GM19467 (cell line): Measurements from ENCODE around the gene ECE1.

Experiments
- ATAC-seq: cut with Tn5 transposase; IDR thresholded peaks from one replicate; pipeline ENCODE4 v1.9.1; 2021; ENCODE audit warnings: mild to moderate bottlenecking, moderate library complexity; ENCODE audit not compliant: unreplicated experiment

ECE1 gene

GRCh38 chr1:21269461-21270085 lies 20.7 kb downstream of the ECE1 start:
- ATAC-seq, result no peak

- no peak for ATAC-seq
Observed at GRCh38 chr1:21268281-21269239, 21.7 kb downstream of the ECE1 start.

DNA sequence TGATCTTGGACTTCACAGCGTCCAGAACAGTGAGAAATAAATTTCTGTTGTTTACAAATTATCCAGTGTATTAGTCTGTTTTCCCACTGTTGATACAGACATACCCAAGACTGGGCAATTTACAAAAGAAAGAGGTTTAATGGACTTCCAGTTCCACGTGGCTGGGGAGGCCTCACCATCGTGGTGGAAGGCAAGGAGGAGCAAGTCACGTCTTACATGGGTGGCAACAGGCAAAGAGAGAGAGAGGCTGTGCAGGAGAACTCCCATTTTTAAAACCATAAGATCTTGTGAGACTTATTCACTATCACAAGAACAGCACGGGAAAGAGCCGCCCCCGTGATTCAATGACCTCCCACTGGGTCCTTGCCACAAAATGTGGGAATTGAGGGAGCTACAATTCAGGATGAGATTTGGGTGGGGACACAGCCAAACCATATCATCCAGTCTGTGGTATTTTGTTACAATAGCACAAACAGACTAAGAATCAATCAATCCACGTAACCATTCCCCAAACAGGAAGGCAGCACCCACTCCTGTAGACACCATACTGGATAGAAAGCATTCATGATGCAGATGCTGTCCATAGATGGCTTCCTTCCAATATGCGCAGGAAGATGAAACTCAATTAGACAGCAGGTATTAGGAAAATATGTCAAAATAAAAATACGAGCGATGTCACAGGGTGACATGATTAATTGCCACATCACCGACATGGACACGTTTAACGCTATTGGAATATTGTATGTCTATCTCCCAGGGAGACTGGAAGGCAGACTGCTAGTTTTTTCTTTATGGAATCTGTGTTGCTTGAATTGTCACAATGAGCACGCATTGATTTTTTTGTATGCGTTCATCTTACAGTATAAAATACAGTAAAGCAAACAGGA lies 22.8 kb downstream of the ECE1 start:
- ATAC-seq, result no peak

DNA sequence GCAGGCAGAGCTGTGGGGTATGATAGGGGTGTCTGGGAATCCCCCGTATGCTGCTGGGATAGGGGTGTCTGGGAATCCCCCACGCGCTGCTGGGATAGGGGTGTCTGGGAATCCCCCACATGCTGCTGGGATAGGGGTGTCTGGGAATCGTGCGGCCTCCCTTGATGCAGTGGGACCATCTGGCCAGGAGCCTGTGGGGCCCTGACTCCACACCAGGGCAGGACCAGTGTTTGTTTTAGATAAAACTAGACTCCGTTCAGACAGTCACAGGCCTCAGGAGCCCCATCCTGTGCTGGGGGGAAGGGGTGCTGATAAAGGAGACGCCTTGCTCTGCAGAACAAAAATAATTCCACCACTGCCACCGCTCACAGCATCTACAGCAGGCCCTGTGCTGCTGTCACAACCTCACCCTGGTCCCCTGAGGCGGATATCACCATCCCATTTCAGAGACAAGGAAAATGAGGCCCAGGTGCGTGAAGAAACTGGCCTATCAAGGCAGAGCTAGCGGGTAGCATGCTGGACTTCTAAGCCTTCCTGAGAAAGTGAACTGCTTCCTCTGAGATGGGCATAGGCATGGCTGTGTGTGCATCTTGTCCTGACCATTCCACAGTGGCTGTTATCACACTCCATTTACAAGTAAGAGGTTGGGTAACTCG lies 24.0 kb downstream of the ECE1 start:
- ATAC-seq, result no peak

- ATAC-seq, result no peak
Observed at GRCh38 chr1:21265644-21266043, 24.6 kb downstream of the ECE1 start.

DNA sequence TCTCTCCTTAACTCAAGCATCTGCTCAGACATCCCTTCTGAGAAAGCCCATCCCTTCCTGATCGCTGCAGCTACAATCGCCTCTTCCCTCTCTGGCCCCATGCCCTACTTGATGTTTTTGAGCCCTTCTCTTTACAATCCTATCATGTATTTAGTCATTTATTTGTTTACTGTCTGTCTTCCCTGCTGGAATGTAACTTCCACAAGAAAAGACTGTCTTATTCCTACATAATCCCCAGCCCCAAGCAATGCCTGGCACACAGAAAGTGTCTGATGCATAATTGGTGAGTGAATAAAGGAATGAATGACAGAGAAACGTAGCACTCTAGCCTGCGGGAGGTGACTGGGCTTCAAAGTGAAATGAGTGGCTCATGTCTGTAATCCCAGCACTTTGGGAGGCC lies 25.4 kb downstream of the ECE1 start:
- ATAC-seq, result no peak

DNA sequence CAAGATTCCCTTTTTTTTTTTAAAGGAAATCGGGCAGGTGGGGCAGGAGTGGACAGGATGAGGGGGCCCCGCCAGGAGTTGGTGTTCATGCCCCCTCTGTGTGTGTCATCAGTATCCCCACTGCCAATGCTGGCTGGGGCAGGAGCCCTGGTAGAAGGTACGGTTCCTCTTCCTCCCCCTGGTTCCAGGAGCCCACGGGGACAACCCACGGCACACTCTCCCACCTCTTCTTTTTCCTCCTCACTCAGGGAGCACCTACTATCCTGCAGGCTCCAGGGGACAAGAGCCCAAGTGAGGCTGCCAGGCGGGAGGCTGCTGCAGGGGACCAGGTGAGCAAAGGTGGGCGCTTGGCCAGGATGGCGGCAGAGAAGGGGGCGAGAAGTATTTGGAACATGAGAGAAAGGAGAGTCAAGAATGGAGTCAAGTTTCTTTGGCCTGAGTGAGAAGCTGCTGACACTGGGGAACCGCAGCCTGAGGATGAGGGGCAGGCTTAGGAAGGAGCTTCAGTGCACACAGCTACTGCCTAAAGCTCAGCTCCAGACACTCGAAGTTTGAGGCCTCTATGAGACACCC lies 26.5 kb downstream of the ECE1 start:
- ATAC-seq, result no peak

GRCh38 chr1:21263052-21263429 lies 27.2 kb downstream of the ECE1 start:
- no peak for ATAC-seq

- ATAC-seq, result no peak
Observed at GRCh38 chr1:21262293-21263051, 27.8 kb downstream of the ECE1 start.

DNA sequence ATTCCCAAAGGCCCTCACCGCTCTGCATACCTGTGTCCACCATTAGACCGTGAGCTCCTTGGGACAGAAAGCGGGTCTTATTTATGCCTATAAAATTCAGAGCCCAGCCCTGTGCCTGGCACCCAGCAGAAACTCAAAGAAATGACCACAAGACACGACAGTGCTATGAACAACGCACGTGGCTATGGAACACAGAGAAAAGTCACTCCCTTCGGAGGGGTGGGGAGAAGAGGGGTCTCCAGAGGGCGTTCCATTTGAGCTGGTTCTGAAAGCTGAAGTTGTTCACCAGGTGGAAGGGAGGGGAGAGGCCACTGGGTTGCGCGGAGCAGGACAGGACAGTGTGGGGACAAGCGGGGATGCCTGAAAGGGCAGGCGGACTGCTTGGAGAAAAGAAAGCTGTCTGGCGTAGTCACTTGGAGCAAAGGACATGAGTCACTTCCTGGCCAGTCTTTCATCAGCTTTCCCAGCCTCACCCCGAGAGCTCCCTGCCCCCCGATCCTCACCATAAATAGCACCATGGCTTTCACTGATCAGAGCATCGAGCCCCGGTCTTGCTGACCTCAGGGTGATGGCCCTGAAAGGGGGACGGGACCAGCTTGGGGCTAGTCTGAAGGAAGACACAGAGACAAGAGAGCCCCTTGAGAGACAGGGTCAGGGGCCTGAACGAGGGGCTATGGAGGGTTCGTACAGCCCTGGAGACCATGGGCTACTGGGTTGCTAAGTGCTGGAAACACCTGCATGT lies 28.5 kb downstream of the ECE1 start:
- no peak for ATAC-seq

- no peak for ATAC-seq
Observed at GRCh38 chr1:21260405-21261125, 29.7 kb downstream of the ECE1 start.

GRCh38 chr1:21259316-21260076 lies 30.8 kb downstream of the ECE1 start:
- no peak for ATAC-seq

- ATAC-seq, result no peak
Observed at GRCh38 chr1:21258331-21259134, 31.7 kb downstream of the ECE1 start.

DNA sequence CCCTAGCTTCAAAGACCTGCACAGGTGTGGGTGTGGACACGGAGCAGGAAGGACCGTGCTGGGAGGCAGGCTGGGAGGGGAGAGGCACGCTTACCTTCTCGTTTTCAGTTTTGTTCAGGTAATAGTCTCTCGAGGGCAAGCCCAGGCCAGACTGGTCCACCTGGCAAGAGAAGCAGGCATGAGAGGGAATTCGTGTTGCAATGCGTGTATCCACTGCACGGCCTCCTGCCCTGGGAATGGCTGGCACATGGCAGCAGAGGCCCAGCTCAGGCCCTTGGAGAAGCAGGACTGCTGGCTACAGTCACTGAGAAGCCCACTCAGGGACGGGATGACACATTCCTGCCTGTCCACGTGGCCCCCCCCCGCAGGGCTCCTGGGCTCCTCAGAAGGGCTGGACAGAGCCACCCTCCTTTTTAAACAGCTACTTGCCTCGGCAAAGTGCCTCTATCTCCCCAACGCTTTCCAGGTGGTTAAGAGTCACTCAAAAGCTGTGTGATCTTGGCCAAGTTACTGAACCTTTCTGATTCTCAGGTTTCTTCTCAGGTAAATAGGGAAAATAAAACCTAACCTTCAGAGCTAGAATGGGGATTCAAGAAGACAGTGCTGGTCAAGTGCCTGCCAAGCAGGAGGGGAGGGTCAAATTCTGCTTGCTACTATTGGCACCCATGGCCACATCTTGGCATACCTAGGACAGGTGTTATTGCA lies 32.7 kb downstream of the ECE1 start:
- ATAC-seq, result no peak

- no peak for ATAC-seq
Observed at GRCh38 chr1:21256776-21257175, 33.5 kb downstream of the ECE1 start.

GRCh38 chr1:21255943-21256320 lies 34.3 kb downstream of the ECE1 start:
- ATAC-seq, result no peak
